Right renal pelvis (tissue), 4 donors: ENCODE results near the gene F5. TPM values are rescaled to one million over a fixed set of nuclear protein-coding genes. Genes with fewer than 3 reads are reported as not detected.

Experiments used
- DNase-seq, 4 donors: peaks; one replicate each; pipeline ENCODE4 v3.0.0-alpha.2; 2013; ENCODE audit warnings: low read depth in 4 of 4, low spot score in 3 of 4, missing footprints in 1 of 4
- polyA plus RNA-seq, 4 donors: library from polyadenylated mRNA; unstranded; fragments of 120-200 nt; gene quantifications; one replicate each; pipeline ENCODE4 v1.2.1, GENCODE V29; 2013; ENCODE audit not compliant: insufficient read length in 4 of 4

The F5 gene
- polyA plus RNA-seq, 4 donors: 2.0 to 3.0 (median 2.7) TPM

DNA sequence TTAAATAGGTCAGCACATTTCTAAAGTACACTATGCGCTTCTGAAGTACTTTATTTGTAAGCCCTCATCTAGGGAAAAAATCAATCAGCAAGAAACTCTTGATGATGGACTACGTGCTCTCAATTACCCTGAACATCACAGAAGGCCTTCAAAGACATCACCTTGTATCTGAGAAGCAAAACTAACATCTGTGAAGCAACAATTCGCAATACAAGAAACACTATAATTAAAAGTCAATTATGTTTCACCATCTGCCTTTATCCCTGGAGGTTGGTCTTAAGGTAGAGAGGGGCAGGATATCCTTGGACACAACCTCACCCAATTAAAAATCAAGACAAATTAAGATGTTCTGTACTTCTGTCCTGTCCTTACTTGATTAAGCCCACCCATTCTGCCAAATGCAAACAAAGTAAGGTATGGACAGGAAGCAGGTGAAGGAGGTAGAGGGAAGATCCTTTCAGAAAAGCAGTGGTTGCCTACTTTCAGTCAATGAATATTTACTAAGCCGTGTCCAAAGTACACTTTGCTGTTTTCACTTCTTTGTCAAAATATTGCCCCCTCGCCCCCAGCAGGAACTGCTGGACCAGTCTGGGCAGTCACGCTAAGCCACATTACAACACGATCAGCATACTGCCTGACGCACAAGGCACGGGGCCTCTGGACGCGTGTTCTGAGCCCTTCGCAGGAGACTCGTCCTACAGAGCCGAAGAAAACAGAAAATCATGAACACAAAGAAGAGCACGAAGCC is 101.4 kb downstream of the F5 start:
- DNase-seq: peak in 1 of 4 donors; percentile 55

GRCh38 chr1:169484101-169484500 is 102.2 kb downstream of the F5 start:
- DNase-seq: no peak

DNA sequence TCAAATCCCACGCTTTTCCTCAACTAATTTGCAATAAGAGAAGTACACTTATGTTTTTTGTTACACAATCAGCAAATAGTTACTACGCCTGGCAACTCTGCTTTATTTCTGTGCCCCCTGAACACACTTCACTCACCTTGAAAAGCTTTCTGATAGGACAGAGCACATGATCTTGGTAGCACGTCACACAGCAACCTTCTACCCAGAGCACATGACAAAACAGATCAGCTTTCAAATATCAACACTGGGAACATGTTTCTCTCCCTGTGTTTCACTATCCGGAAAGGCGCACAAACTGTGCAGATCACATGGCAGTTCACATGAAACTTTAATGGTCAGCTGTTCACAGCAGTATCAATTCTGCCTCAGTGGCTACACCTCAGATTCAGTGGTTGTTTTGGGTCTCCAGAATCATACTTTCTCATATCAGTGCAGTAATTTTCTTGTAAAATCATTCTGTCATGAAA is 102.7 kb downstream of the F5 start:
- DNase-seq: no peak

DNA sequence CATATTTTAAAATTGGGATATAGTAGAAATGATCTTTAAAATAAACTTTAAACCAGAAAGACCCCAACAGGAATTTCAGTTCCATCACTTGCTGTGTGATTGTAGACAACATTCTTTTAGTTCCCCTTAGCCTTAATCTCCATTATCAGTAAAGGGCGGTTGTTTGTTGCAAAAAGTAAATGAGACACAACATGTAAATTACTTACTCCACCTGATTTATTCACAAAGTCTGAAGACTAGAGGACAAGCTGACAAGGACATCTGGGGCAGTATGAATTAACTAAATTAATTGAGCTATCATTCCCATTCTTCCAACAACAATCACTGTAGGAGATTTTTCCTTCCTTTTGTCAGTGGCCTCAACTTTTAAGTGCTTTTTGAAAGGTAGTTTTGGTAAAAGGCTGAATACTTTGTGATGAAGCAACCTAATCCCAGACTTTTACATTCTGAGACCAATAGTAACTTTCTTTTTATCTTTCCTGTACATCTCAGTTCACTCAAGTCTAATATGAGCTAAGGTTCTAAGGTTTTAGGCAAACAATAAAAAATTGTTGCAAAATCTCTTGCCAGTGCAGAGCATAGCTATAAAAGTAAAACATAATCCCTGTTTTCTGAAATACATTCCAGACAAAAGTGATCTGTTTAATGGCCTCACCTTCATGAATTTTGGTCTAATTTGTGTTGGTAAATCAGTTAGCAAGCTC is 106.8 kb downstream of the F5 start:
- no peak for DNase-seq

GRCh38 chr1:169478094-169478672 is 108.1 kb downstream of the F5 start:
- no peak for DNase-seq

- no peak for DNase-seq
Observed at GRCh38 chr1:169475806-169476387, 110.4 kb downstream of the F5 start.

DNA sequence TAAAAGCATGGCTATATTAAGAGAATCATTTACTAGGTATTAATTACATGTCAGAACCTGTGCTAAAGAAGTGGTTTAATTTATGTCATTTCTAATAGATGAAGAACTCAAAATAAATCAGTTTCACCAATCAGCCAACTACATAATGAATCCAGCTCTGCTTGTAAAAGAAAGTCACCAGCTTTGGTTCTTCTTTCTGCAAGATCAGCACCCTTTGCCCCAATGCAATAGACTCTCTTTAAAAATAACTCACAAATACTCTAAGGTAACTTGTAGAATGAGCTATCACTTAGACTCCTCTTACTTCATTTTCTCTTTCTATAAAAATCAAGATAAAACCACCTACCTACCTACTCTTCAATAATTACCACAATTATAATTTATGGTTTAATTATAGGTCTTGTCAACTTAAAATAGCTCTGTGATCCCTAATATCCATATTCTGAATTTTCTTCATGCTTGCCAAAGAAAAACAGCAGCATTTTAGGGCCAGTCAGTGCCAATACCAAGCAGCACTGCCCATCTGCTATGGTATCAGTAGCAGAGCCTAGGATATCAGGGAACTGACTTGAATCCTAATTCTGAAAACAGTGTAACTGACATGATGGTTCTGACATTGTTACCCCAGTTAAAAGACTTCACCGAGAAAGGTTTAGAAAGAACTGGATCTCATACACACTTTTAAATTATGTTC is 111.8 kb downstream of the F5 start:
- no peak for DNase-seq

DNA sequence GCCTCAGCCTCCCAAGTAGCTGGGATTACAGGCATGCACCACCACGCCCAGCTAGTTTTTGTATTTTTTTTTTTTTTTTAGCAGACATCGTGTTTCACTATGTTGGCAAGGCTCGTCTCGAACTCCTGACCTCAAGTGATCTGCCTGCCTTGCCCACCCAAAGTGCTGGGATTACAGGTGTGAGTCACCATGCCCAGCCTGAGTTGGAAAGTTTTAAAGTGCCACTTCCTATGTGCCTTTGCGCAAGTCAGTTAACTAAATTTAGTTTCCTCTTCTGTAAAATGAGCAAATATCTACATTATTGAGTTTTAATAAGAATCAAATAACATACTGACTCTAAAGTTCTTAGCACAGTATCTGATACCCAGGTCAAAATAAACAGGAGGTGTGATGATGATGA is 112.9 kb downstream of the F5 start:
- DNase-seq: no peak

DNA sequence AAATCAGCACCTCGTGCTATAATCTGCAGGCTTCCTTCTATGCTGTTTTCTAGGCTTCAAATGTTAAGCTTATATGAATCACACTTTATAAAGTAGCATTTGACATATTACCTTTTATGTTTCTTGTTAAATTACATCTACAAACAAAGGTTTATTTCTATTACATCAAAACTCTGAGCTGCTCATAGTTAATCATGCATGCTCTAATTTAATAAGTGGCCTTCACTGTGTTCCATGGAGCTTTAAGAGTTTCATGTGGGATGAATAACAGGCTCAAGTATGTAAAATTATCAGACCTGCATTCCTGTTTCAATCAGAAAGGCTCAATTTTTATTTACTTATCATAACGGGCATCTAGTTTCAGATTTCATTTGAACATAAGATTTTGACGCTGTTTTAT is 113.5 kb downstream of the F5 start:
- no peak for DNase-seq

DNA sequence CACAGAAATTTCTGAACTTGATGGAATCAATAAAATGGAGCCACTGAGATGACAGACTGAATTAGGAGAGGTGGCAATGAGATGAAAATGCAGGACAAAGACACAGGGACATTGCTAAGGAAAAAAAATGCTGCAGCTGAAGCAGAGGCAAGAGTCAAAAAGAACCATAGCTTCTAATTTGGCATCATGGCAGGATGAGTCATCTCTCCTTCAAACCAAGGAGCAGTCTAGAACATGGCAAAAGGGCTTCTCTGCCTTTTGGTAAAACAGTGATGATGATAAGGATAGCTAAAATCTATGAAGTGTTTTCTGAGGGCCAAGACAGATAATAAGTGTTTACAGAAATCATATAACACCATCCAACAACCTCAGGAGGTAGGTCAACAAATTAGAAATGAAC is 117.3 kb downstream of the F5 start:
- no peak for DNase-seq

DNA sequence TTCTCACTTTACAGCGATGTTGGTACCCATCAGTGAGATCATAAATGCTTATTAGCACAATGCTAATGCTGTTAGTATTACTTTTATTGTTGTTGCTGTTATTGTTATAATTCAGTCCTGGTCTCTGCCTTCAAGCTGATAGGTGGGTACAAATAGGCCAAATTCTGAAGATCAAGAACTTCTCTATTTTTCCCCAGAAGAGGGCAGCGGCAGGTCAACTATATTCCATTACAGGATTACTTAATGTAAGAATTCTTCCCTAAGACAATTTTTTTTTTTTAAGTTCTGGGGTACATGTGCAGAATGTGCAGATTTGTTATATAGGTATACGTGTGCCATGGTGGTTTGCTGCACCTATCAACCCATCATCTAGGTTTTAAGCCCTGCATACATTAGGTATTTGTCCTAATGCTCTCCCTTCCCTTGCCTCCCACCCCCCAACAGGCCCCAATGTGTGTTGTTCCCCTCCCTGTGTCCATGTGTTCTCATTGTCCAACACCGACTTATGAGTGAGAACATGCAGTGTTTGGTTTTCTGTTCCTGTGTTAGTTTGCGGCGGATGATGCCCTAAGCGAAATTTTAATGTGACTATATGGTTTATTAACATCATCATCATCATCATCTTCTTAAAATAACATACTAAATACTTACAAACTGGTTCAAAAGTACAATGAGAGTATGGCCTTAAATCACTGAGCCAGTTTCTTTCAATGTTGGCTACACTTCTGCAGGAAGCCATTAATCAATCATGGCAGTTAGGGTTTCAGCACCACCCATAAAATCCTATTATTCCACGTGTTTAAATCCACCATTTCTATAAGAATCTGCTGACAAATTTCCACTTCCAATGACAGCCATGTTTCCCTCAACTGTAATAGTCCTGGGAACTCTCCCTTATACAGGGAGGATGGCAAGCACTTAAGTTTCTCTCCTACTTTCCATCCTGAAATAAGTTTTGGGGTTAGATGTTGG is 119.7 kb downstream of the F5 start:
- DNase-seq: no peak

- DNase-seq: no peak
Observed at GRCh38 chr1:169465281-169465680, 121.0 kb downstream of the F5 start.

Other genes starting within 250 kb of the F5 start
- 100 to 1,000 TPM; 114 to 160 (median 153) TPM for gene NME7, start 218.7 kb downstream of the F5 start, polyA plus RNA-seq
- 10 to 100 TPM; 27.0 to 33.6 (median 30.2) TPM for gene BLZF1, start 218.3 kb downstream of the F5 start, polyA plus RNA-seq
- gene CCDC181, start 159.0 kb downstream of the F5 start, polyA plus RNA-seq: 10 to 100 TPM in 3 of 4 donors, 1 to 10 TPM in 1; 8.6 to 12.5 (median 11.3) TPM
- 10 to 100 TPM; 15.7 to 23.0 (median 20.5) TPM for gene SLC19A2, start 100.5 kb downstream of the F5 start, polyA plus RNA-seq
- 10 to 100 TPM in 1 of 4 donors, 1 to 10 TPM in 3; 3.7 to 13.0 (median 6.8) TPM for gene SELP, start 43.6 kb upstream of the F5 start, polyA plus RNA-seq
- 1 to 10 TPM; 1.9 to 4.0 (median 2.7) TPM for gene SELL, start 125.1 kb upstream of the F5 start, polyA plus RNA-seq
- under 1 TPM; 0.42 to 0.81 (median 0.54) TPM for gene SELE, start 147.6 kb upstream of the F5 start, polyA plus RNA-seq
- 10 to 100 TPM; 15.3 to 20.1 (median 18.2) TPM for gene METTL18, start 208.4 kb upstream of the F5 start, polyA plus RNA-seq